Tibial nerve (tissue), 4 donors: ENCODE data around the gene SYT1. TPM values are rescaled to one million over a fixed set of nuclear protein-coding genes. Genes with fewer than 3 reads are reported as not detected.

Source experiments
- DNase-seq, 2 donors: peaks; one replicate each; pipeline ENCODE4 v3.0.0-alpha.2; 2019; ENCODE audit warnings: low spot score in 2 of 2
- H3K27ac ChIP-seq, 4 donors: fragments of 200-600 bp; sonication (generic) in 3 of 4; one replicate each; pipeline ENCODE4 v1.5.1; 2017 to 2019; ENCODE audit warnings: mild to moderate bottlenecking in 1 of 4
- H3K27me3 ChIP-seq, 2 donors: fragments of 200-600 bp; sonication (generic) in 1 of 2; one replicate each; pipeline versions ENCODE4 v1.5.1 to v1.6.0; 2017 to 2019
- H3K36me3 ChIP-seq, 3 donors: fragments of 200-600 bp; sonication (generic); one replicate each; pipeline ENCODE4 v1.5.1; 2018 to 2019
- H3K4me1 ChIP-seq, 4 donors: fragments of 200-600 bp; sonication (generic) in 3 of 4; one replicate each; pipeline ENCODE4 v1.5.1; 2017 to 2019
- H3K4me3 ChIP-seq, 4 donors: fragments of 200-600 bp; sonication (generic) in 3 of 4; one replicate each; pipeline ENCODE4 v1.5.1; 2017 to 2019; ENCODE audit warnings: mild to moderate bottlenecking in 1 of 4, moderate library complexity in 1 of 4
- H3K9me3 ChIP-seq, 4 donors: fragments of 200-600 bp; sonication (generic) in 3 of 4; one replicate each; pipeline ENCODE4 v1.5.1; 2017 to 2019
- CTCF ChIP-seq, 5 experiments: fragments of 200-600 bp in 3 of 5; fragments of 450-650 bp in 2 of 5; sonication (generic) in 3 of 5; IDR thresholded peaks; one replicate each; pipeline ENCODE4 v1.5.1; 2016 to 2019; ENCODE audit warnings: antibody characterized with exemption in 5 of 5, mild to moderate bottlenecking in 3 of 5, moderate library complexity in 2 of 5
- EP300 ChIP-seq, 2 donors: sonication (generic); formaldehyde crosslinking; IDR thresholded peaks; one replicate each; pipeline ENCODE4 v1.6.1; 2017; ENCODE audit warnings: antibody characterized with exemption in 2 of 2, mild to moderate bottlenecking in 1 of 2
- POLR2A ChIP-seq, 2 donors: fragments of 450-650 bp; IDR thresholded peaks; one replicate each; pipeline ENCODE4 v1.6.1; 2017; ENCODE audit warnings: antibody characterized with exemption in 2 of 2, mild to moderate bottlenecking in 2 of 2, moderate library complexity in 2 of 2
- WGBS, 2 donors: methylation state at CpG; one replicate each; pipeline ENCODE4 v1.1.5; 2018; 5-methylcytosine and 5-hydroxymethylcytosine counted together
- total RNA-seq, 4 donors: library from RNA; depleted of rRNA; stranded (reverse); fragments of >200 nt; gene quantifications; one replicate each; pipeline ENCODE4 v1.1.0, GENCODE V29; 2016

Gene SYT1
- total RNA-seq, 4 donors from 2014 or later: 1.8 to 10.3 (median 4.7) TPM

- Histone ChIP-seq H3K27me3 (no peaks in the 10 kb centered on the region), H3K4me3 (no peak overlapping the region), H3K9me3 (no peaks in the 10 kb centered on the region), H3K36me3 (no peaks in the 10 kb centered on the region), H3K27ac (no peak overlapping the region), H3K4me1 (no peaks in the 10 kb centered on the region)
- TF ChIP-seq POLR2A (IDR thresholded peaks at IDR 0.05) (no peak), EP300 (IDR thresholded peaks at IDR 0.05) (no peak), CTCF (IDR thresholded peaks at IDR 0.05) (no peak)
- no peak for DNase-seq
Observed at GRCh38 chr12:79360936-79361335, 496.4 kb downstream of the SYT1 start.

GRCh38 chr12:79364197-79364596, 499.6 kb downstream of the SYT1 start:
- 73 to 79% methylated on average over 4 of the region's 4 CpGs for WGBS, 2 donors
- H3K4me1 ChIP-seq: no peaks in the 10 kb centered on the region

GRCh38 chr12:79366374-79366773, 501.8 kb downstream of the SYT1 start:
- no peaks in the 10 kb centered on the region for H3K4me1 ChIP-seq
- no peaks in the 10 kb centered on the region for H3K27me3 ChIP-seq
- no peak for DNase-seq
- H3K4me3 ChIP-seq: no peak overlapping the region
- no peaks in the 10 kb centered on the region for H3K36me3 ChIP-seq
- TF ChIP-seq EP300 (IDR thresholded peaks at IDR 0.05) (no peak), CTCF (IDR thresholded peaks at IDR 0.05) (no peak), POLR2A (IDR thresholded peaks at IDR 0.05) (no peak)
- H3K27ac ChIP-seq: no peak overlapping the region
- no peaks in the 10 kb centered on the region for H3K9me3 ChIP-seq
- WGBS, 2 donors: 82 to 84% methylated on average over 2 of the region's 2 CpGs

More at GRCh38 chr12:79364197-79364596, 499.6 kb downstream of the SYT1 start:
- Histone ChIP-seq H3K27me3 (no peaks in the 10 kb centered on the region), H3K4me3 (no peak overlapping the region), H3K27ac (no peak overlapping the region), H3K36me3 (no peaks in the 10 kb centered on the region), H3K9me3 (no peaks in the 10 kb centered on the region)
- DNase-seq: no peak
- TF ChIP-seq EP300 (IDR thresholded peaks at IDR 0.05) (no peak), CTCF (IDR thresholded peaks at IDR 0.05) (no peak), POLR2A (IDR thresholded peaks at IDR 0.05) (no peak)

GRCh38 chr12:79367032-79367589, 502.5 kb downstream of the SYT1 start:
- Histone ChIP-seq H3K9me3 (no peaks in the 10 kb centered on the region), H3K4me1 (no peaks in the 10 kb centered on the region), H3K36me3 (no peaks in the 10 kb centered on the region), H3K4me3 (no peak overlapping the region), H3K27ac (no peak overlapping the region), H3K27me3 (no peaks in the 10 kb centered on the region)
- TF ChIP-seq POLR2A (IDR thresholded peaks at IDR 0.05): no peak
- TF ChIP-seq EP300 (IDR thresholded peaks at IDR 0.05): no peak
- TF ChIP-seq CTCF (IDR thresholded peaks at IDR 0.05): no peak
- WGBS, 2 donors: 53 to 75% methylated on average over 3 of the region's 3 CpGs
- DNase-seq: no peak

GRCh38 chr12:79370021-79370420, 505.4 kb downstream of the SYT1 start:
- no peak overlapping the region for H3K27ac ChIP-seq
- TF ChIP-seq EP300 (IDR thresholded peaks at IDR 0.05) (no peak), CTCF (IDR thresholded peaks at IDR 0.05) (no peak), POLR2A (IDR thresholded peaks at IDR 0.05) (no peak)
- 38 to 43% methylated on average over 2 of the region's 2 CpGs for WGBS, 2 donors
- no peaks in the 10 kb centered on the region for H3K27me3 ChIP-seq
- H3K4me1 ChIP-seq: no peaks in the 10 kb centered on the region
- no peaks in the 10 kb centered on the region for H3K36me3 ChIP-seq
- no peak for DNase-seq
- no peak overlapping the region for H3K4me3 ChIP-seq
- no peaks in the 10 kb centered on the region for H3K9me3 ChIP-seq
